NCI-H1694 treated with DMSO at 0.1 percent for 48 hours (cell line): ENCODE data around the gene STRIT1.

Experiments
- DNase-seq: peaks from one replicate; lab custom pipeline; 2025; lab: John Stamatoyannopoulos, UW

STRIT1 gene

DNA sequence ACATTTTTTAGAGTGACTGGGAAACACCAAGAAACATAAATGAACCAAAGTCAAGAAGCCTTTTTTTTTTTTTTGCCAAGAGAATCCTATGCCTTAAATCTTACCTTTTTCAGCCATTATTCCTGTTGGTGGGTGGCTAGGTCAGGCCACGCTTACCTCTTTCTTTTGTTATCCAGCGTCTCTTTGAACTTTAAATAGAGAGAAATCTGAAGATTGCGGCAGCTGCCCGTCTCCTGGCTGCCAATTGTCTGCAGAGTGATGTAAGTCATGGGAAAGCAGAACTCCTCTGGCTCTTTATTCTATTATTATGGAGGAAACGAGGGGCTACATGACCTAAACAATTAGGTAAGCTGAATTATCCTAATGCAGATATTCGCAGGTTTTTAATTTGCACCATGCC is at the start of gene STRIT1:
Gene STRIT1 (minus strand): TSS at position 168 of the 400 bp plus-strand sequence.
- no peak for DNase-seq

DNA sequence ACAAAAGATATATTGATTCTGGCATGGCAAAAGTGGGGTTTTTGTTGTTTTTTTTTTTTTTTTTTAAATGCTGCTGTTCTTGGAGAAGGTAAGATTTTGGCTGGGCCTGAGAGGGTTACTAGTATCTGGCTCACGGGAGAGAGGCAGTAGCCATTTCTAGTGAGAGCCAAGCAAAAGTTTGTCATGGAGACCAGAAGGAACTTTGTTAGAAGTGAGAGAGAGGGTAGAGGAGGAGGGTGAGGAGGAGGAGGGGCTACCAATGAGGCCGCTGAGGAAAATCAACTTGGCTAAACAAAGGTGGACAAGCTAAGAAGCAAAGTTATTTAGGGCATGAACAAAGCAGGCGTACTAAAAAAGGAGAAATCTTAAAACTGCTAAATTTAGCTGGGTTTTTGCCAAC is 48.9 kb upstream of the STRIT1 start:
- no peak for DNase-seq

DNA sequence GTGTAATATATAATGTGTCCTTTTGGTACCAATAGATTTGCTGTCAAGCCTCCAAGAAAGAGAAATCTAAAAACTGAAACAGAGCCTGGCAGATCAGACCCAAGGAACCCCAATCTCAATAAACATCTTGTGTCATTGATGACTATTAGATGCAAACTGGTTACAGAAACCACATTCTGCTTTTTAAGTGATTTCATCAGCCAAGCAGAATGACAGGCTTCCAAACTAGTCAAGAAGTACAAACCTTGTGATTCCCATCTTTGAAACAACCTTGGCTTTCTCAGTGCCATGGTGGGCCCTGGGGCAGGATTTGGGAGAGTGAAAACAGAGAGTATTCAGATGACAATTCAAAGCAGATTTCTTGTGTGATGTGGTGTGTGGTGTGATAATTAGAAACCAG is 45.6 kb upstream of the STRIT1 start:
- DNase-seq: no peak

DNA sequence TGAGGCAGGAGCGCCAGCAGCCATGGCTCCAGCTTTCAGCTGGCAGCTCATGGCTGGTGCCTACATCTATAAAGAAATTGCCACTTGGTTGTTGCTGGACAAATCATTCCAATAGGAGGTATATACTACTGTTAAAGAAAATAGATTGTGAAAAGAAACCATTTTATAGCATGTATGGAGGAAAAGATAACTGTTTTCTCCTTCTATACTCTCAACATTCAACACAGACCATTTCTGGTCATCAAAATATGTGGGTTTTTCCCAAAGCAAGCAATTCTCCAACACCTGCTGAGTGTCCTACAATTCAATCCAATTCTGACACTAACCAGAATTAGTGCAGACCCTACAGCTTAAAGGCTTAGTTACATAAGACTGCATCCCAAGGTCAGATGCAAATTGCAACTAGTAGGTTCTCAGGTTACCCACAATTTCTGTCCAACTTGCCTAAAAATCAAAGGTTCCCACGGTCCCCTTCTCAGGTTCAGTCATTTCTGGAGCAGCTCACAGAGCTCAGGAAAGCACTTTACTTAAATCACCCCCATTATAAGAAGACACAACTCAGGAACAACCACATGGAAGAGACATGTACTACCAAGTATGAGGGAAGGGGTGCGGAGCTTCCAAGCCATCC is 42.4 kb upstream of the STRIT1 start:
- DNase-seq: no peak

DNA sequence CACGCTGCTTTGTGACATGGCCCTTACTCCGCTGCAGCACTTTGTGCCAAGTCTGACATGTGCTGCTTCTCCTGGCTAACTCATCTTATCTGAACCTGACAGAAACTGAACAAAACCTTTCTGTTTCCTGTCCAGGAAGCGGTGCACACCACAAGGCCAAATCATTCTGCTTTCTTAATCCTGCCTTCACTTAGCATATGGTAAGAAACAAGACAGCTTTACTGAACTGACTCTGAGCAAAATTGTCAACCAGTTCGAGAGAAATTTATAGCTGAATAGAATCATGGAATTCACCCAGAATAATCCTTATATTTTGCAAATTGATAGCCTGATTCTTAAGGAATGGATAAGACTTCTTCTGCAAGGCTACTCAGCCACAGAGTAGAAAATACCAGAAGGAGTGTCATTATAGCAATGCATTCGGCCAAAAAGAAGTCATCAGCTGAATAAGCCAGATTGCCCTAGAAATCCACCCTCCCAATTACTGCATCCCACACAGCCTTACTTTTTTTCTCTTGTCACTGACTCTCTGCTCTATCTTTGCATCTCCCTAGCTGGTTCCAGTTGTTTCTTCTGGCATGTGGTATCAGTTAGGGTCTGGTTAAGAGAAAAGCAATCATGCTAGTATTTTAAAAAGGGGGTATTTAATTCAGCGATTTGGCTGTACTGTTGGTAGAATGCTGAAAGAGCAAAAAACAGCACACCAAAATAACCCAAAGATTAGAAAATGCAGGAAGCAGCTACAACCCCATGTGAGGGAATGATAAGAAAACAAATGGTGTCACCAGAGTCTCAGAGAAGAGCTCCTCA is 41.6 kb upstream of the STRIT1 start:
- no peak for DNase-seq

DNA sequence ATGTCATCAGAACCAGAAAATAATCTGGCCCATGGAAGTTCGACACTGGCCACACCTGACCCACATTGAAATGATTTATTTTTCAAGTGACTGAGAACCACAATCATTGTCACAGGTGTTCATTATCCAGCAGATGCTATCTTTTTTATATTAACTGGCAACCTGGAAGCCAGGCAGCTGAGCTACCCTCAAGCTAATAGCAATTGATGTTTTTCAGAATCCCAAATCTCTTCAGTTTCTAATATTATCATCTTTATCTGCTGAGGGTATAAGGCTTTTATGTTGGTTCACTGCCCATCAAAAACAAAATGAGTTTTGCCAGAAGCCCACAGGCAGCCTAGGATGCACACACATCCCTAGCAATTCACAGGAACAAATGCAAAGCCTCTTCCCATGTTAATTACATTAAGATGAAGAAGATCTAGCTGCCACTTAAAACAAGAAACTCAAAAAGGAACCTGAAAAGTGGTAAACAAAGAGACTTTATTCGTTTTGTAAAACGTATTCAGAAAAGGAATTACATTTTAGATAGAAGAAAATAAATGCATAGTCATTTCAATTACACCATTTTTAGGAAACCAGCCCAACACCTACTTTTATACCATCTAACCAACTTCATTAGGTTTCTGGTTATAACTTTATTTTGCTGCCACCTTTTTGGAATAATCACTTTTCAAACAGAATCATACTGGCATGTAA is 40.9 kb upstream of the STRIT1 start:
- no peak for DNase-seq

DNA sequence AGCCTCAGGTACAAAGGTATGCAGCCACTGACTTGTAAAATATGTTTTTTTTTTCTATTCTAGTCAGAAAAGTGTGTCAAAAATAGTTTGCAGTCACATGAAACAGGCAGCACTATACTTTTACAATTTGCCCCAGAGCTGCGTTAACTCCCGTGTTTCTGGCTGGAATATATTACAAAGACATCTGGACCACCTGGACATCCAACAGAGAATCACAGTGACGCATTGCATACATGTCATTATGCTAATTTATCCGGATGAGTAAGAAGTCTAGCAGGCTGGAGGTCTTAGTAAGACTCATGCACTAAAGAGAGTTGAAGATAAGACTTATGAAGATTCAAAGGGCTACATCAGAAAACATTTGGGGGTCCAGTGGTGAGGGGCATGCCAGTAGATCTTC is 39.2 kb upstream of the STRIT1 start:
- DNase-seq: no peak

DNA sequence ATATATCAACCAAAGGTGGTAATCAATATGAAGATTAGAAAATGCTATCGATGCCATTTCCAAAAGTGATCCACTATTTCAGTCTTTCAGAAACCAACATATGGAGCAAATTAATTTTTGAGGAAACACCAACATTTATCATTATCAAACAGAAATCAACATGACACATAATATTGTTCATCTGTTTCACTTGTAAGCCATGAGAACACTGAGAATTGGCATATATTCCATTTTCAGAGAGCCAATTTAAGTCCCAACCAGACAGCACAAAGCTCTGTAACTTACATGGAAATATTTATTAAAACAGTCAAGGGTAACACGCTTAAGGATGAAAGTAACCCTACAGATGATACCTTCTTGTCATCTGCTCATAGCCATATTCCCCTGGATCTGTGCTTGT is 37.6 kb upstream of the STRIT1 start:
- no peak for DNase-seq

DNA sequence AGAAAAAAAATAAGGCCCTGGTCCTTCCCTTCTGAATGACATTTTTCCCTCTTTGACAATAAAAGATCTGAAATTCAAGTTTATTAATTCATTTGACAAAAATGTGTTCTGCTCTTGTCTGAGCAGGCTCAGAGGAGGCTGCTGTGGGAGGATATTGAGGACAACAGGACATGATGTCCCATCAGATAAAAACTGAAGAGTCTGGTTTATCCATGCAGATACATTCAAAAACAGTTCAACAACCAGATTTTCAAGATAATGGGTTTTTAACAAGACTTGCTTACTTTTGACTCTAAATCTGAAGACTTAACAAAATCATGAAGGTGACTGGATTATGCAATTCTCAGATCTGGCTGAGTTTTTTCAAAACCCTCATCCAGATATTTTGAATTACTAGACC is 36.9 kb upstream of the STRIT1 start:
- no peak for DNase-seq

DNA sequence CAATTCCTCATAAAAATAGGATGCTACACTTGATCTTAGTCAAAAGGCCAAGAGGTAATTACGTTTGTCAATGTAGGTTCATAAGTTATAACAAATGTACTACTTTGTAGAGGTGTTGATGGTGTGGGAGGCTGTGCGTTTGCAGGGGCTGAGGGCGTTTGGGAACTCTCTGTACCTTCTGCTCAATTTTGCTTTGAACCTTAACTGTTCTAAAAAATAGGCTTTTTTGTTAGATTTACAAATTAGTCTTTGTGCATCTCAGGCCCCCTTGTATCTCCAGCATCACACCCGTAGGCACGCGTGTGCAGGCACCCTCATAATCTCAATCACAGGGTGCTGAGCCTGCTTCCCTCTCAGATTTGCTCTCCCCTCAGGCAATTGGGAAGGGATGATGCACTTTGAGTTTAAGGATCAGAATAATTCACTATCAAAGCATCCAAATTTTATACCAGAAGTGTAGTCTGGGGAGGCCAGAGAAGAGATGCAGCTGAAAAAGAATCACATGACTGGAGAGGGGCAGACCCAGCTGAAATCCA is 36.1 kb upstream of the STRIT1 start:
- no peak for DNase-seq

DNA sequence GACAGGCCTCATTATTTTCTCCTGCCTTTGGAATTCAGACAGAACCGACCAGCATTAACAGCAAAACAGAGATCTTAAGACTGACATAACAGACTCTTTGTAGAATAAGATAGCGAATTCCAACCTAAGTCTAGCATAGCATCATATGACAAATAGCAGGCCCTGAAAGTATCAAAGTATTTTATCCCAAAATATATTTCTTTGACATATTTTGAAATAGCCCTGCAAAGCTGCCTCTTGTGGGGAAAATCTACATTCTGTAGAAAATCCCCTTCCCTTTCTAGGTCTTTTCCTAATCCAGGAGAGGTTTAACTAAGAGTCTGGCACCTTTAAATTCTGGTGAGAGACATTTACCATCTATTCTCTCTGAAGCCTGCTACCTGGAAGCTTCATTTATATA is 34.4 kb upstream of the STRIT1 start:
- no peak for DNase-seq

DNA sequence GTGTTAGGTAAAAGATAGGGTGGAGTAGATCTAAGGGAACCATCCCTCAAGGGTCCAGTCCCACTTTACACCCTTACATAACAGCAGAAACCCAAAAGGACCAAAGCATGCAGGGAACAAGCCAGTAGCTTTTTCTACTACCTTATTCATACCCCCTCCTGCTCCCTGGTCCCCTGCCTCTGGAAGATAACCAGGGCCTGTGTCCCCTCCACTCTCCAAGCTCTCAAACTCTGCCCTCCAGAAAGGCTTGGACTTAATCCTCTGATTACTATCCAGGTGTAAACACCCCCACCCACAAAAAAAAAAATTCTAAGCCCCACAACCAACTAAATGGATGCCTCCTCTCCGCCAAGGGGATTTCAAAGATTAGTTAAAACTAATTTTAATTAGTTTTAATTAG is 33.9 kb upstream of the STRIT1 start:
- DNase-seq: no peak

DNA sequence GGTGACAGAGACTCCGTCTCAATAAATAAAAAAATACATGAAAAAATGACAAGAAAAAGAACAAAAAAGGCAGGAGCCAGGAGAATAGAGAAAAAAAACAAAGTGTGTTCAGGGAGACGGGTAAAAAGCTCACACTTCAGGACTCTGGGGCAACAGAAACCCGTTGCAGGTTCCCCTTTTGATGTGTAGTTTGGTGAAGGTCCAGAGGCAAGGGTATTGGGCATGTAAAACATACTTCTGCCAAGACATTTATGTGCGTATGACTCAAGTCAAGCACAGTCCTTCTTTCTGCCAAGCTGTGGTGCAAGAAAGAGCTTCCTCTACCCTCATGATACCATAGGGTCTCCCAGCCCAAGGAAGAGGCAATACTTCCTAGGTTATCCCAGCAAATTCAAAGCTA is 33.4 kb upstream of the STRIT1 start:
- no peak for DNase-seq

DNA sequence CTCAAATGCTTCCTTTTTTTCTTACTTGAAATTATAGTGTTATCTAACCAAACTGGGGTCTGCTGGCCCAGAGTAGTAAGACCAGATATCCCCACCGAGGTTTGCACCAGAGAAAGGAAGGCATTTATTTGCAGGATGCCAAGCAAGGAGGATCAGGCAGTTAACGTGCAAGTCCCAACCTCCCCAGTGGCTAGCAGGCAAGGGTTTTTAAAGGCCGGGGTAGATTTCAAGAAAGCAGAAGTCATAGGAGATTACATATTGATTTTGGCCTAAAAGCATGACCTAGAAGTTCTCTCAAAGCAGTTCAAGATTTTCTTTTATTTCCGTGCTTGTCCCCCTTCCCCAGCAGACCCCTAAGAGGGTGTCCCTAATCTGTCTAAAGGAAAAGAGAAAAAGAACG is 32.8 kb upstream of the STRIT1 start:
- DNase-seq: no peak

DNA sequence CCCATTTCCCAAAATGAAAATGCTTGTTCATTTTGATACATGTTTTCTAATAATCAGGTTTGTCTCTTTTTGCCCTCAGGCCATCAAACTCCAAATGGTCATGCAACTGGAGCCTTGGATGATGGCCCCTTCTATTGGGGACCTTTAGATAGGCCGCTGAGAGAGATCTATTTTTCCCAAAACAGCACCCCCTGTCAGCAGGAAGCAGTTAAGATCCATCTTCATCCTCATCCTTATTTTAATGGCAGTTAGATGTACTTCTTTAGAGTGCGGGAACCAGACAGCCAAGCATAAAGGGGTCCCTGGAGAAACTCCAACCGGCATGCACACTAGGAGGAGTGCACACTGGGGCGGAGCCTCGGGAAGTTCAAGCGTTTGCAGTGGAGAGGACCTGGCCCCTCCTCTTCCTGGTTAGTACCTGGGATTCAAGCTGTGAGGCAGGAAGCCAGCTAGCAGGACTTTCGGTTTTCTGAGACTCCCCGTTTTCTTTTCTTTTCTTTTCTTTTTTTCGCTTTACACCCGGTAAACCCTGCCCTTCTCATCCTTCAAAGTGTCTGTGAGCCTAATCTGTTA is 31.9 kb upstream of the STRIT1 start:
- DNase-seq: no peak

DNA sequence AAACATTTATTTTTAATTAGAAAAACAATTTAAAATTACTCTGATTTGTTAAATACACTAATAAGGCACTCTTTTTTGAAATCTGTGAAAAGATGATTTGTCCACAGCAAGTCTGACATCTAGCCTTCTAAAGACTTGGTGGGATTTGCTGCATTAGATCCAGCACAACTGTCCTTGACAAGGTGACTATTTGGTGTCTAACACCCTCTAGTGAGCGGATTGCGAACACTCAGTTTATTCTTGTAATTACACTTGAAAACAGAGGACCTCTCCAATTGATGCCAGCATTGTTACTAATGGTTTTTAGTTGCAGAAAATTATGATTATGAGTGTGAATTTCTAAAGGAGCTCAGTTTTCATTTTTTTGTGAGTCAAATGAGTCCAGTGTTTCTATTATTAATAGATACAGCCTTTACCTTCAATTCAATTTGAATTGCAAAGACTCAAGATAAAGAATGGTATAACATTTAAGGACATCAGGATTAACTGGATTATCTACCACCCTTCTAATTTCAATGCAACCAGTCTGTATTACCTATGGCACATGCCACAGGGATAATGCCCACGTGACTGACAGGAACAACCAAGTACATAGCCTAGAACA is 29.7 kb upstream of the STRIT1 start:
- DNase-seq: peak; percentile 78

DNA sequence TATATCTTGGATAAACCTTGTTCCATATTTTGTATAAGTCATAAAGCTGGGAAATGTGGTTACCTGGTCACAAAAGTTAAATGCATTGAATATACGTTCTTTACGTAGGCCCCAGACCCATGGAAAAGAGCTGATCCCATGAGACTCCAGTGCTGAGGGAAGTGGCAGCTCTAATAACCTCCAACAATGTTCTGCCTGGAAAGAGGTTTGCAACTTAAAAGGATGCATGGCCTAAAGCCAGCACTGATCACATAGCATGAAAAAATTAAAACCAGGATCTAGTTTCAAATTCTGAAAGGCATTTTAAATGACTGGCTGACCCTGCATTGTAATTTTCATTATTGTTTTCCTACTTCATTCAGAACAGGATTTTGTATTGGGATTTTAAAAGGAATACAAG is 27.9 kb upstream of the STRIT1 start:
- no peak for DNase-seq

DNA sequence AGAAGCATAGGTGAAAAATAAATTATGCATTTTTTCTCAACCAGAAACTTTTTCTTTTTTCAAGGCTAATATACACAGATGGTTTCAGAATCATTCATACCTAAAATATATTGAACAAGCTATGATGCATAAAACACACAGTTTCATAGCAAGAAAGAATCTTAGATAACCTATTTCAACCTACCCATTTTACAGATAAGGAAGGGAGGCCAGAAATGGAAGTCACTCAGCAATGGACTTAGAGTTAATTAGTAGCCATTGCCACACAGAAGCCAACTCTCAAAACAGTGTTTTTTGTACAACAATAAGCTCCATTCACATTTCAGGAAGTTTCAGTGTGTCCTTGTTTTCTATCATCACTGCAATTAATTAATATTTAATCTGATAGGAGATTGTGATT is 27.5 kb upstream of the STRIT1 start:
- no peak for DNase-seq

DNA sequence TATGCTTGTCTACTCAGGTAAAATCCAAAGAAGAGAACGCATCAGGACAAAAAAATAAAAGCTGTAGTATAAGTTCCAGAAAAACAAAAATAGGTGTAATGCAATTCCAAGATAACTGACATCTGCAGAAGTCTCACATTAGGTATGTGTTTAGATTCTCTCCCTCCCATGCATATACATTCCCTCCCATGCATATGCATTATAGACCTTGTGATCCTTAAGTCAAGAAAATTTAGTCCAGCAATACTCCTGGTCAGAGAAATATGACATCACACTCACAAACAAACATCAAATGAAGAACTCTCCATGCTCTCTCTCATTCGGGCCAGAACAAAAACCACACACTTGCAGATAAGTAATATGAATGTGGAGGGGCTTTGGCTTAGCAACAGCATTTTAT is 25.3 kb upstream of the STRIT1 start:
- no peak for DNase-seq

DNA sequence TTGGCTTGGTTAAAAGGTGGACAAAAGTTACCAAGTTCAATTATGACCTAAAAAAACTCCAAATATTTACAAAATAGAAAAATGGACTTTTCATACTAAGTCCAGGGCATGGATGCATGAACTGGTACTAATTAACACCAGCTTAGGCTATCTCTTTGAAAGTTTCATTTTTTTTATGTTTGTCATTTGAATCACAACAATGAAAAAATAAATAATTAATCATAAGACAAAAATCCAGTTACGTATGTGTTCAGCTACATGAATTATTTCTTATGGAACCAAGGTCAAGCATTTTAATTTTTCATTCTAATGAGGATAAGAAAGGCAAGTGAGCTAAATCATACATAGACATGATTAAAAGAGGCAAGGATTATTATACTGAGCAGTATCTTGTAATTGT is 23.7 kb upstream of the STRIT1 start:
- DNase-seq: no peak

DNA sequence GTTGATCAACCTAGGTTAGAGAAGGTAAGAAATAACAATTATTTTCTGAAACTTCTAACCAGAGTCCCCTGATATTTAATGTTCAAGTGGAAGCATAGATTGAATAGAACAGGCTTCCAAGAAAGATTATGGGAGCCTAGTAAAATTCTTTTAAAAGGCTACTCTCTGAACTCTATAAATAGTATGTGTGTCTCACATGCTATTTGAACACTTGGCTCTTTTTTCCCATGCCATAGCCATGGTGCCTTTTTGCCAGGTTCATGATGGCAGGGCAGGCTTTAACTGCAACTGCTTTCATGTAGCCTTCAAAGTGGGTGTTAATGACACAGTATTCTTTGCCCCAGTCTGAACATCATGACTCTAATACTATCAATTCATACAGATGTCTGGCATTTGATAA is 22.9 kb upstream of the STRIT1 start:
- no peak for DNase-seq

DNA sequence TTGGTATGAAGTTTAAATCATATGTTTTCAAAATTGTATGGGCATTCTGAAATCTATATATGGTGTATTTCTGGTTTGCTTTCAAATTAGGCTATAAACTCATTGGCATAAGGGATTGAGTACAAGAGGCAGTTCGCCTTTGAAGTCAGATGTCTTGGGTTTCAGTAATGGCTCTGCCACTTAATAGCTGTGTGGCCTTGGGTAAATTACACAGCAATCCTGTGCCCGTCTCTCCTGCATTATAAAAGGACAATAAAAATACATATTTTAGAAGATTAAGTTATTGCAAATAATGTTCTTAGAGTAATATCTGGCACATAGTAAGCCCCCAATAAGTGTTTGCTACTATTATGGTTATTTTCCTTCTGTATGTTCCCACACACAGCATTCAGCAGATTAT is 20.4 kb upstream of the STRIT1 start:
- no peak for DNase-seq
